PC-3 (cell line): ENCODE measurements around the gene WDR41.

Experiments used
- CTCF ChIP-seq: fragments of 300-600 bp; sonication (generic); conservative IDR thresholded peaks from 2 replicates; pipeline ENCODE4 v1.5.1; 2017; ENCODE audit warnings: antibody characterized with exemption, low read depth, mild to moderate bottlenecking, low read length
- EZH2 ChIP-seq: fragments of 300-600 bp; sonication (generic); IDR thresholded peaks from one replicate; pipeline ENCODE4 v1.6.1; 2017; ENCODE audit warnings: antibody characterized with exemption, mild to moderate bottlenecking, low read length; ENCODE audit not compliant: unreplicated experiment
- EZH2phosphoT487 ChIP-seq: fragments of 300-600 bp; sonication (generic); IDR thresholded peaks from 2 replicates; pipeline ENCODE4 v1.6.1; 2018; ENCODE audit warnings: mild to moderate bottlenecking, antibody characterized with exemption, low read length, borderline replicate concordance

GRCh38 chr5:77397686-77398292 lies 94.3 kb downstream of the WDR41 start:
- no peak for TF ChIP-seq EZH2phosphoT487
- TF ChIP-seq CTCF, result no peak
- TF ChIP-seq EZH2, result no peak
